ENCODE results near the gene TUBE1.

DNA sequence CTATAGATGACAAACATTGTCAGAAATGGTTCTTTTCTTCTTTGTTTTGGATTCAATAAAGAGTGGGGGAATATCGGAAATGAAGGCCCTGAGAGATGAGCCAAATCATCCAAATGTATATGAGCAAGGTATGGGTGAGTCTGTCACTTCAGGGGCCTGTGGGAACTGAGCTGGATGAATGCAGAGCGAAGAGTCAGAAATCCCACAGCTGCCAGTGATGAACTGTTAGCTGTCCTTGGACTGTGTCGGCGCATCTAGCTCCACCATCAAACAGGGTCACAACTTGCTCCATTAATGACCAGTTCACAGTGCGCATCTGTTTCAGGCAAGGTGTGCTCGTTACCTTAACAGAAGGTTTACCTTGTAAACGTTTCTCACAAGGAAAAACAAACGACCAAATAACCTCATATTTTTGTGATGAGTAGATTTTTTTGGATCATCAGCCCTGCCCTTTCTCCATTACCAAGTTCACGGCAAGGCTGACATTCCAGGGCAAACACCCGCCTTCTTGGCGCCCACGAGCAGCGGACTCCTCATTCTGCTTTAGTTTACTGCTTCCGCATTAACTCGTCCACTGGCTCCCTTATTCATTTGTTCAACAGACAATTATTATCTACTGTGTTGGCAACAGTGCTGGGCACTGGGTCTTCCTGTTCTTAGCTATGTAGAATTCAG, 48.4 kb downstream of the TUBE1 start:
- no peak for TF ChIP-seq CEBPB (IDR thresholded peaks at IDR 0.05; ENCODE audit: low read depth)
- TF ChIP-seq SP1 (IDR thresholded peaks at IDR 0.05; ENCODE audit: low read depth) = no peak
- TF ChIP-seq, protein P1, sequence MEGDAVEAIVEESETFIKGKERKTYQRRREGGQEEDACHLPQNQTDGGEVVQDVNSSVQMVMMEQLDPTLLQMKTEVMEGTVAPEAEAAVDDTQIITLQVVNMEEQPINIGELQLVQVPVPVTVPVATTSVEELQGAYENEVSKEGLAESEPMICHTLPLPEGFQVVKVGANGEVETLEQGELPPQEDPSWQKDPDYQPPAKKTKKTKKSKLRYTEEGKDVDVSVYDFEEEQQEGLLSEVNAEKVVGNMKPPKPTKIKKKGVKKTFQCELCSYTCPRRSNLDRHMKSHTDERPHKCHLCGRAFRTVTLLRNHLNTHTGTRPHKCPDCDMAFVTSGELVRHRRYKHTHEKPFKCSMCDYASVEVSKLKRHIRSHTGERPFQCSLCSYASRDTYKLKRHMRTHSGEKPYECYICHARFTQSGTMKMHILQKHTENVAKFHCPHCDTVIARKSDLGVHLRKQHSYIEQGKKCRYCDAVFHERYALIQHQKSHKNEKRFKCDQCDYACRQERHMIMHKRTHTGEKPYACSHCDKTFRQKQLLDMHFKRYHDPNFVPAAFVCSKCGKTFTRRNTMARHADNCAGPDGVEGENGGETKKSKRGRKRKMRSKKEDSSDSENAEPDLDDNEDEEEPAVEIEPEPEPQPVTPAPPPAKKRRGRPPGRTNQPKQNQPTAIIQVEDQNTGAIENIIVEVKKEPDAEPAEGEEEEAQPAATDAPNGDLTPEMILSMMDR (IDR thresholded peaks at IDR 0.05 in 2 of 3, conservative IDR thresholded peaks at IDR 0.05 in 1 of 3; ENCODE audit: borderline replicate concordance in 1 of 3, insufficient read depth in 1 of 3, low read depth in 2 of 3, low read length in 2 of 3) = no peak
- no peak for TF ChIP-seq POLR2A (IDR thresholded peaks at IDR 0.05; ENCODE audit: borderline replicate concordance, extremely low read depth, insufficient read depth, insufficient read length)
- TF ChIP-seq EZH2 (IDR thresholded peaks at IDR 0.05) = no peak
- no peak for TF ChIP-seq ZNF274 (IDR thresholded peaks at IDR 0.05; ENCODE audit: low read depth, low read length)
- TF ChIP-seq, protein P2, sequence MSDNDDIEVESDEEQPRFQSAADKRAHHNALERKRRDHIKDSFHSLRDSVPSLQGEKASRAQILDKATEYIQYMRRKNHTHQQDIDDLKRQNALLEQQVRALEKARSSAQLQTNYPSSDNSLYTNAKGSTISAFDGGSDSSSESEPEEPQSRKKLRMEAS (IDR thresholded peaks at IDR 0.05) = no peak
- TF ChIP-seq, protein P3, sequence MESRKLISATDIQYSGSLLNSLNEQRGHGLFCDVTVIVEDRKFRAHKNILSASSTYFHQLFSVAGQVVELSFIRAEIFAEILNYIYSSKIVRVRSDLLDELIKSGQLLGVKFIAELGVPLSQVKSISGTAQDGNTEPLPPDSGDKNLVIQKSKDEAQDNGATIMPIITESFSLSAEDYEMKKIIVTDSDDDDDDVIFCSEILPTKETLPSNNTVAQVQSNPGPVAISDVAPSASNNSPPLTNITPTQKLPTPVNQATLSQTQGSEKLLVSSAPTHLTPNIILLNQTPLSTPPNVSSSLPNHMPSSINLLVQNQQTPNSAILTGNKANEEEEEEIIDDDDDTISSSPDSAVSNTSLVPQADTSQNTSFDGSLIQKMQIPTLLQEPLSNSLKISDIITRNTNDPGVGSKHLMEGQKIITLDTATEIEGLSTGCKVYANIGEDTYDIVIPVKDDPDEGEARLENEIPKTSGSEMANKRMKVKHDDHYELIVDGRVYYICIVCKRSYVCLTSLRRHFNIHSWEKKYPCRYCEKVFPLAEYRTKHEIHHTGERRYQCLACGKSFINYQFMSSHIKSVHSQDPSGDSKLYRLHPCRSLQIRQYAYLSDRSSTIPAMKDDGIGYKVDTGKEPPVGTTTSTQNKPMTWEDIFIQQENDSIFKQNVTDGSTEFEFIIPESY (IDR thresholded peaks at IDR 0.05; ENCODE audit: extremely low read depth, insufficient replicate concordance, low read length) = no peak
- TF ChIP-seq, protein P4, sequence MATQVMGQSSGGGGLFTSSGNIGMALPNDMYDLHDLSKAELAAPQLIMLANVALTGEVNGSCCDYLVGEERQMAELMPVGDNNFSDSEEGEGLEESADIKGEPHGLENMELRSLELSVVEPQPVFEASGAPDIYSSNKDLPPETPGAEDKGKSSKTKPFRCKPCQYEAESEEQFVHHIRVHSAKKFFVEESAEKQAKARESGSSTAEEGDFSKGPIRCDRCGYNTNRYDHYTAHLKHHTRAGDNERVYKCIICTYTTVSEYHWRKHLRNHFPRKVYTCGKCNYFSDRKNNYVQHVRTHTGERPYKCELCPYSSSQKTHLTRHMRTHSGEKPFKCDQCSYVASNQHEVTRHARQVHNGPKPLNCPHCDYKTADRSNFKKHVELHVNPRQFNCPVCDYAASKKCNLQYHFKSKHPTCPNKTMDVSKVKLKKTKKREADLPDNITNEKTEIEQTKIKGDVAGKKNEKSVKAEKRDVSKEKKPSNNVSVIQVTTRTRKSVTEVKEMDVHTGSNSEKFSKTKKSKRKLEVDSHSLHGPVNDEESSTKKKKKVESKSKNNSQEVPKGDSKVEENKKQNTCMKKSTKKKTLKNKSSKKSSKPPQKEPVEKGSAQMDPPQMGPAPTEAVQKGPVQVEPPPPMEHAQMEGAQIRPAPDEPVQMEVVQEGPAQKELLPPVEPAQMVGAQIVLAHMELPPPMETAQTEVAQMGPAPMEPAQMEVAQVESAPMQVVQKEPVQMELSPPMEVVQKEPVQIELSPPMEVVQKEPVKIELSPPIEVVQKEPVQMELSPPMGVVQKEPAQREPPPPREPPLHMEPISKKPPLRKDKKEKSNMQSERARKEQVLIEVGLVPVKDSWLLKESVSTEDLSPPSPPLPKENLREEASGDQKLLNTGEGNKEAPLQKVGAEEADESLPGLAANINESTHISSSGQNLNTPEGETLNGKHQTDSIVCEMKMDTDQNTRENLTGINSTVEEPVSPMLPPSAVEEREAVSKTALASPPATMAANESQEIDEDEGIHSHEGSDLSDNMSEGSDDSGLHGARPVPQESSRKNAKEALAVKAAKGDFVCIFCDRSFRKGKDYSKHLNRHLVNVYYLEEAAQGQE (IDR thresholded peaks at IDR 0.05; ENCODE audit: low read depth) = no peak

Measured in HCT116 (cell line).